Natural killer cell (primary cell): ENCODE data around the gene NLGN4X. TPM values are rescaled to one million over a fixed set of nuclear protein-coding genes. Genes with fewer than 3 reads are reported as not detected.

Experiments
- ATAC-seq, 3 donors: fragments of 150-1000 bp in 2 of 3; fragments of 200-7000 bp in 1 of 3; cut with Tn5 transposase; 1 replicate in 1 of 3; 2 replicates in 2 of 3; pipeline ENCODE4 v1.10.0; 2021; ENCODE audit warnings: mild to moderate bottlenecking in 2 of 3, moderate library complexity in 2 of 3
- DNase-seq, 2 donors: peaks; one replicate each; pipeline versions ENCODE4 v3.0.0 to v3.0.0-alpha.2; 2013 to 2021; ENCODE audit warnings: mixed read lengths in 1 of 2
- H3K27ac ChIP-seq: one replicate; pipeline ENCODE4 v1.5.1; 2013; ENCODE audit warnings: mild to moderate bottlenecking, low read length
- H3K27me3 ChIP-seq: one replicate; pipeline ENCODE4 v1.6.1; 2013; ENCODE audit warnings: low read length; ENCODE audit not compliant: control insufficient read depth, insufficient read depth
- H3K36me3 ChIP-seq: one replicate; pipeline ENCODE4 v1.6.1; 2013; ENCODE audit warnings: low read length; ENCODE audit not compliant: control insufficient read depth, insufficient read depth
- H3K4me1 ChIP-seq: one replicate; pipeline ENCODE4 v1.6.1; 2013; ENCODE audit warnings: low read length; ENCODE audit not compliant: control insufficient read depth, insufficient read depth
- H3K4me3 ChIP-seq: one replicate; pipeline ENCODE4 v1.5.1; 2013; ENCODE audit warnings: low read length
- H3K9me3 ChIP-seq: one replicate; pipeline ENCODE4 v1.6.1; 2013; ENCODE audit warnings: low read length; ENCODE audit not compliant: control insufficient read depth, insufficient read depth
- H3K27ac Mint-ChIP-seq, 2 donors: one replicate each; pipeline ENCODE4 v1.8.0; 2022; ENCODE audit warnings: mild to moderate bottlenecking in 2 of 2, mixed read lengths in 2 of 2, moderate library complexity in 1 of 2
- H3K27me3 Mint-ChIP-seq, 2 donors: one replicate each; pipeline ENCODE4 v1.8.0; 2022; ENCODE audit warnings: low read depth in 2 of 2, mixed read lengths in 2 of 2
- H3K36me3 Mint-ChIP-seq: one replicate; pipeline ENCODE4 v1.8.0; 2022; ENCODE audit warnings: mixed read lengths
- H3K4me1 Mint-ChIP-seq, 2 donors: one replicate each; pipeline ENCODE4 v1.8.0; 2022; ENCODE audit warnings: mixed read lengths in 2 of 2
- H3K4me3 Mint-ChIP-seq: one replicate; pipeline ENCODE4 v1.8.0; 2022; ENCODE audit warnings: mild to moderate bottlenecking, moderate library complexity, mixed read lengths
- H3K9me3 Mint-ChIP-seq, 2 donors: one replicate each; pipeline ENCODE4 v1.8.0; 2022; ENCODE audit warnings: mixed read lengths in 2 of 2
- CTCF ChIP-seq: fragments of 200-600 bp; IDR thresholded peaks from one replicate; pipeline ENCODE4 v1.8.0; 2022; ENCODE audit warnings: antibody characterized with exemption
- WGBS: methylation state at CpG from one replicate; pipeline ENCODE4 v1.1.7; 2013; ENCODE audit warnings: missing lambda C conversion rate; ENCODE audit not compliant: insufficient coverage; 5-methylcytosine and 5-hydroxymethylcytosine counted together
- intact Hi-C: fragments of 100-400 bp; cut with micrococcal nuclease; formaldehyde crosslinking; loops from one replicate; pipeline ENCODE4 v1.14.2; 2022
- total RNA-seq, 4 donors: library from RNA; stranded (reverse); fragments of 120-200 nt in 1 of 4; gene quantifications; one replicate each; pipeline versions ENCODE4 v1.2.3 to v1.2.4, GENCODE V29; 2013 to 2022

Gene NLGN4X
- total RNA-seq, 3 donors from 2014 or later (not counting 1 experiment from before 2014, with no cell fraction given): not detected

DNA sequence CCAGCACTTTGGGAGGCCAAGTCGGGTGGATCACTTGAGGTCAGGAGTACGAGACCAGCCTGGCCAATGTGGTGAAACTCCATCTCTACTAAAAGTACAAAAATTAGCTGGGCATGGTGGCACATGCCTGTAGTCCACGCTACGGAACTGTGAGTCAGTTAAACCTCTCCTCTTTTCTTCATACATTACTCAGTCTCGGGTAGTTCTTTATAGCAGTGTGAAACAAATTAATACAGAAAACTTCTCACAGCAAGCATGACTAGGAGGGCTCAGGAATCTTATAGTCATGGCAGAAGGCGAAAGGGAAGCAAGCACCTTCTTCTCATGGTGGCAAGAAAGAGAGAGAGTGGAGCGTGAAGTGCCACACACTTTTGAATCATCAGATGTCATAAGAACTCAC, 358.9 kb downstream of the NLGN4X start:
- H3K4me1 Mint-ChIP-seq: no peaks in the 10 kb centered on the region
- TF ChIP-seq CTCF: no peak
- H3K27me3 Mint-ChIP-seq: no peaks in the 10 kb centered on the region

DNA sequence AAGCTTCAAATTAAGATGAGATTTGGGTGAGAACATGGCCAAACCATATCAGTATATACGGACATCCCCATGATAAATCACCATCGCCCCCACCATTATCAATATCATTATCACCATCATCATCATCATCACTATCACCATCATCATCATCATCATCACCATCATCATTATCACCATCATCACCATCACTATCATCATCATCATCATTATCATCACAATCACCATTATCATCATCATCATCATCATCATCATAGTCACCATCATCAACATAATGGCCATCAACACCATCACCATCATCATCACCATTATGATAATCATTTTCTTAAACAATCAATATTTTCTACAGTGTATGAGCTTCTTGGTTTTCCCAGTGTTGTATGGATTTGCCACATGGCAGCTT, 360.9 kb downstream of the NLGN4X start:
- peaks cover 3% of the 10 kb centered on the region in 2 donors for H3K9me3 Mint-ChIP-seq
- intact Hi-C loops: no loop called here
- DNase-seq (no peak), ATAC-seq (no peak)
- WGBS: 90% methylated on average over 2 of the region's 2 CpGs
- Histone ChIP-seq H3K4me1 (no peaks in the 10 kb centered on the region), H3K27ac (no peak overlapping the region), H3K9me3 (no peaks in the 10 kb centered on the region), H3K36me3 (no peaks in the 10 kb centered on the region), H3K4me3 (no peak overlapping the region), H3K27me3 (no peaks in the 10 kb centered on the region)
- no peak for TF ChIP-seq CTCF
- H3K4me1 Mint-ChIP-seq: no peaks in the 10 kb centered on the region
- no peaks in the 10 kb centered on the region for H3K27me3 Mint-ChIP-seq
- H3K4me3 Mint-ChIP-seq: no peak overlapping the region
- no peaks in the 10 kb centered on the region for H3K36me3 Mint-ChIP-seq
- no peak overlapping the region for H3K27ac Mint-ChIP-seq

More for the DNA sequence above, 358.9 kb downstream of the NLGN4X start:
- intact Hi-C loops: no loop called here
- Histone ChIP-seq H3K27me3 (no peaks in the 10 kb centered on the region), H3K4me1 (no peaks in the 10 kb centered on the region), H3K27ac (no peak overlapping the region), H3K4me3 (no peak overlapping the region), H3K36me3 (no peaks in the 10 kb centered on the region), H3K9me3 (no peaks in the 10 kb centered on the region)
- Mint-ChIP-seq H3K4me3 (no peak overlapping the region), H3K9me3 (peaks cover 3% of the 10 kb centered on the region in 2 donors), H3K27ac (no peak overlapping the region), H3K36me3 (no peaks in the 10 kb centered on the region)
- 91% methylated on average over 4 of the region's 7 CpGs for WGBS
- ATAC-seq (no peak), DNase-seq (no peak)

DNA sequence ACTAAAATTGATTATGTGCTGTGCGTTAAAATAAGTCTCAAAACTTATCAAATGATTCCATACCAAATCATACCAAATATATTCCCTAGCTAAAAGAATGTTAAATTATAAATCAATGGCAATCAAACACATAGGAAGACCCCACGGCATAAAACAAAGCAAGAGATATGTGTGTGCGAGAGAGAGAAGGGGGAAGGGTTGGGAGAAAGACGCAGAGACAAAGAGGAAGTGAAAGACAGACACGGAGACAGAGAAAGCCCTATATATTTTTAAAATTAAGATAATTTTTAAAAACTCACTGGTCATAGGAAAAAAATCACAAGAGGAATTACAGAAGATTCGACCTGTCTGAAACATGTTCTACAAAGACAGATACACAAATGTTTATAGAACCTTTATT, 371.4 kb downstream of the NLGN4X start:
- no CpG with 5 or more reads among the region's 6 CpGs for WGBS
- no peak overlapping the region for H3K27ac ChIP-seq
- Mint-ChIP-seq H3K36me3 (no peaks in the 10 kb centered on the region), H3K27ac (no peak overlapping the region), H3K4me3 (no peak overlapping the region), H3K4me1 (no peaks in the 10 kb centered on the region), H3K27me3 (no peaks in the 10 kb centered on the region), H3K9me3 (peaks cover 0 to 4% of the 10 kb centered on the region in 2 donors)
- no peaks in the 10 kb centered on the region for H3K27me3 ChIP-seq
- intact Hi-C loops: no loop called here
- H3K36me3 ChIP-seq: no peaks in the 10 kb centered on the region
- ATAC-seq: no peak
- H3K9me3 ChIP-seq: no peaks in the 10 kb centered on the region
- DNase-seq: no peak
- H3K4me1 ChIP-seq: no peaks in the 10 kb centered on the region
- no peak overlapping the region for H3K4me3 ChIP-seq
- no peak for TF ChIP-seq CTCF

GRCh38 chrX:5852941-5853340, 375.7 kb downstream of the NLGN4X start:
- Mint-ChIP-seq H3K4me3 (no peak overlapping the region), H3K36me3 (no peaks in the 10 kb centered on the region), H3K9me3 (peaks cover 2 to 6% of the 10 kb centered on the region in 2 donors), H3K4me1 (no peaks in the 10 kb centered on the region), H3K27me3 (no peaks in the 10 kb centered on the region), H3K27ac (no peak overlapping the region)
- no peak for TF ChIP-seq CTCF
- Histone ChIP-seq H3K36me3 (no peaks in the 10 kb centered on the region), H3K27ac (no peak overlapping the region), H3K27me3 (no peaks in the 10 kb centered on the region), H3K4me1 (no peaks in the 10 kb centered on the region), H3K4me3 (no peak overlapping the region), H3K9me3 (no peaks in the 10 kb centered on the region)
- WGBS: no CpG with 5 or more reads among the region's 2 CpGs
- ATAC-seq (no peak), DNase-seq (no peak)
- intact Hi-C loops: no loop called here
